Epithelial cell of esophagus (primary cell): Measurements from ENCODE around the gene HSPA2.

ENCODE experiments used
- DNase-seq: peaks from one replicate; pipeline ENCODE4 v3.0.0; 2010; ENCODE audit warnings: low read depth
- H3K4me3 ChIP-seq: 2 replicates; pipeline ENCODE4 v1.5.1; 2011; ENCODE audit warnings: mild to moderate bottlenecking, low read length, control low read depth
- CTCF ChIP-seq: IDR thresholded peaks from 2 replicates; pipeline ENCODE4 v1.5.1; 2011; ENCODE audit warnings: low read depth, mild to moderate bottlenecking, low read length, control low read depth, inconsistent platforms; ENCODE audit not compliant: insufficient read depth; ENCODE audit errors: missing control alignments

The HSPA2 gene

GRCh38 chr14:64573109-64573508 lies 32.6 kb downstream of the HSPA2 start:
- no peak for DNase-seq
- TF ChIP-seq CTCF: no peak
- no peak overlapping the region for H3K4me3 ChIP-seq

- DNase-seq: no peak
- no peak overlapping the region for H3K4me3 ChIP-seq
- no peak for TF ChIP-seq CTCF
Measured at GRCh38 chr14:64574371-64575107, 34.0 kb downstream of the HSPA2 start.

- DNase-seq: no peak
- H3K4me3 ChIP-seq: no peak overlapping the region
- TF ChIP-seq CTCF: no peak
Measured at GRCh38 chr14:64577211-64577610, 36.7 kb downstream of the HSPA2 start.

- DNase-seq: no peak
- no peak for TF ChIP-seq CTCF
- H3K4me3 ChIP-seq: no peak overlapping the region
Measured at GRCh38 chr14:64580467-64580866, 39.9 kb downstream of the HSPA2 start.

- DNase-seq: no peak
- no peak for TF ChIP-seq CTCF
- H3K4me3 ChIP-seq: no peak overlapping the region
Measured at GRCh38 chr14:64581363-64581762, 40.8 kb downstream of the HSPA2 start.

GRCh38 chr14:64581817-64582216 lies 41.3 kb downstream of the HSPA2 start:
- DNase-seq: no peak
- TF ChIP-seq CTCF: no peak
- no peak overlapping the region for H3K4me3 ChIP-seq

- no peak overlapping the region for H3K4me3 ChIP-seq
- TF ChIP-seq CTCF: no peak
- no peak for DNase-seq
Measured at GRCh38 chr14:64584190-64584589, 43.6 kb downstream of the HSPA2 start.
